IPS DF 4.7 (cell line): ENCODE results near the gene LEPROT.
"Not testable (repeated sequence)": the region's sequence is repeated elsewhere in the genome, so short reads cannot be mapped to it uniquely, and the experiment has no call there.

Source experiments
- DNase-seq: peaks from one replicate; pipeline ENCODE4 v3.0.0-alpha.2; 2013; ENCODE audit warnings: low spot score; ENCODE audit errors: extremely low read depth

Gene LEPROT, protein sequence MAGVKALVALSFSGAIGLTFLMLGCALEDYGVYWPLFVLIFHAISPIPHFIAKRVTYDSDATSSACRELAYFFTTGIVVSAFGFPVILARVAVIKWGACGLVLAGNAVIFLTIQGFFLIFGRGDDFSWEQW

GRCh38 chr1:65420590-65421350 is at the start of gene LEPROT, which contains the start of gene LEPR:
TSS of gene LEPROT (plus strand) at chr1:65420668. CDS start at chr1:65420725, 57 bp downstream.
TSS of gene LEPR (plus strand) at chr1:65420668. CDS start at chr1:65565566, 144,898 bp downstream.
- DNase-seq = no peak

DNA sequence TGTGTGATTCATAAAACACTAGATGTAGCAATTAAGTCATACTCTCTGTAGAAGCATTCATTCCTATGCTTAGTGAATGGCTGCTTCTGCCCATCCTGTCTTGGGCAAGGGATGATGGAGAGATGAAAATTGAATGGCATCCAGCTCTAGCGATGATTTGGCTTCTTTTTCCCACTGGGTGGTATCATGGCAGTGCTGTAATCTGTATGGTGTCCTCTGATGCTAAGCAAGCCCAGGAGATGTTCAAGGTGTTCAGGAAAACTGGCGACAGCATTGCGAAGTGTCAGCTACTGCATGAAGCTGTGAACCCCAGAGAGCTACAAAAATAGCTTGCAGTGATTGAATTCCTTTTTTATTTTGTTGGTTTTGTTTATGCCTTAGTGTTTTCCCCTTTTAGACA is 48.9 kb upstream of the LEPROT start:
- no peak for DNase-seq

- no peak for DNase-seq
Measured at GRCh38 chr1:65372557-65372956, 47.9 kb upstream of the LEPROT start.

DNA sequence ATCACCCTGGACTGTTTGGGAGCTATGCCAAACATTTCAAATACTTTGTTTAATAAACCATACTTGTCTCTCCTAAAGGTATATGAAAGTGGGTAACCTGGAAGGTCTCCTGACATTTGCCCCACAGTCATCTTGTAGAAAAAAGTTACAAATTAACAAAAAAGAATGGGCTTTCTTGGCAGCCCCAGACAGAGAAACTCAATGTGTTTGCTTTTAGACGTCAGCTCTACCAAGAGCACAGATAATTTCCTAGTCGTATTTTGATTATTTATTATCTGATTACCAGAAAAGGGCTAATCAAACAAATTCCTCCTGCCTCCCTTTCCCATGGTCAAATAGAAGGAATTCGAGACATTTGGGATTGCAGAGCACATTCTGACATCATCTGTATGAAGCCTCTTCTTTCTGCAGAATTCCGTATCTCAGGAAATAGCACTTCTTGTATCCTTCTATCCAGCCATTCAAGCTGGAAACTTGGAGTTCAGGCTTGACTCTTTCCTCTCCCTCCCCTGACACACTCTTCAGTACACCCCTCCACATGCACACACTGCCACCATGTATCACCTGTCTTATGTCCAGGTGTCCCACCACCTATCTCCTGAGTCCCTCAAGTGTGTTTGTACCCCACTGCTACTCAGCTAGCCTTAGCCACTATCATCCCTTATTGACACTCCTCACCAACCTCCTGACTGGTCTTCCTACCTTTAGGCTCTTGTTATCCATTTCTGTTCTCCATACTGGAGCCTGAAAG is 42.8 kb upstream of the LEPROT start:
- no peak for DNase-seq

- DNase-seq = no peak
Measured at GRCh38 chr1:65378247-65378946, 42.1 kb upstream of the LEPROT start.

GRCh38 chr1:65384426-65384825 is 36.0 kb upstream of the LEPROT start:
- DNase-seq = not testable (repeated sequence)

GRCh38 chr1:65386439-65386838 is 34.0 kb upstream of the LEPROT start:
- no peak for DNase-seq

GRCh38 chr1:65387821-65388220 is 32.6 kb upstream of the LEPROT start:
- DNase-seq = no peak

DNA sequence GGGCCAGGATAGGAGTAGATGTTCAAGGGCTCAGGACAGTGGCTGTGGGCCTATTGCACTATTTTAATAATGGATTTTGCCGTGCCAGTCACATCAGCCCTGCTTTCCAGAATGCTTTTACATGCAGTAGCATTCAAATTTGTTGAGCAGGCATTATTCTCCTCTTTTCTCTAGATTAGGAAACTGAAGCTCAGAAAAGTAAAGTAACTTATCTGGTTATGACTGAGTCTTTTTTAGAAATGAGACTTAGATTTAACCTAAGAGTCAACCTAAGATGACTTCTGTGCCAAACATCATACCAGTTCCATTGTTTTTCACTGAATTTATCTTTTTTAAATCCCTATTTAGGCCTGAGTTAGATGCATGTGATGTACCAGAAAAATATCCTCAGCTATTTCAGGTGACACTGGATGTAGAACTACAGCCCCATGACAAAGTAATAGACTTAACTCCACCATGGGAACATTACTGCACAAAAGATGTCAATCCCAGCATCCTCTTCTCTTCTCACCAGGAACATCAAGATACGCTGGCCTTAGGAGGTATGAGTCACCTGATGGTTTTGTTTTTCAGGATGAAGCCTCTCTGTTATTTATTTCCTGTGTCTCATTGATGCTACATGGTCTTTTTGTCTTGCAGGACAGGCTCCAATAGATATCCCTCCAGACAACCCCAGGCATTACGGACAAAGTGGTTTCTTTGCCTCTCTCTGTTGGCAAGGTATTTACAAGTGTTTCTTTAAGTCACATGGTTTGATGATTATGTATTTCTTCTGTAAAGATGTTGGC is 31.4 kb upstream of the LEPROT start:
- DNase-seq = no peak

GRCh38 chr1:65392497-65392896 is 28.0 kb upstream of the LEPROT start:
- no peak for DNase-seq

- DNase-seq = no peak
Measured at GRCh38 chr1:65393347-65393746, 27.1 kb upstream of the LEPROT start.

- DNase-seq = no peak
Measured at GRCh38 chr1:65393928-65394327, 26.5 kb upstream of the LEPROT start.

DNA sequence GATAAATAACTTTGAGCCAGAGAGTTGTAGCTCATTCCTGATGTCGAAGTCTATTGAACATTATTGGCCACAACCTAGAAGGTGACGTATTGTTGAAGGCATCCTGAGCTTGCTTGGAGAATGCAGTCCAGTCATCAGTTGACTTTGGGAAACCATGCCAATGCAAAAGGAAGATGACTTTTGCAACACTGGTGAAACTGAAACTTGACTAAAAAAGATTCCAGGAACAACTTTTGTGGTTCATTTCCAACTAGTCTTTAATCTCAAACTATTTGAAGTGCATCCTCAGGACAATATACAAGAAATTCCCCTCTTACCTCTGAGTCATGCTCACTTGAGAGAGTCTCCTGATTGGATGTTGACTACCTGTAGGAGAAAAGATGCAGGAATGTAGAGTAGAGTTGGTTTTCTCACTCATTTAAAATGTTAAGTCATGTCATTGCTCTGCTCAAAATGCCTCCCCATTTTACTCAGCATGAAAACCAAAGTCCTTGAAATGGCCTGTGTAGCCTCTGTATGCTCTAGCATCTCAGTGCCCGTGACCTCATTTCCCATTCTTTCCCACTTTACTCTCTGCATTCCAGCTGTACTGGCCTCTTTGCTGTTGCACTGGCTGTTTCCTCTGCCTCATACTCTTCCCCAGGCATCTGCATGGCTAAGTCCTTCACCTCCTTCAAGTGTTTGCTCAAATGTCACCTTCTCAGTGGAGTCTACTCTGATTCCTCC is 24.4 kb upstream of the LEPROT start:
- no peak for DNase-seq

DNA sequence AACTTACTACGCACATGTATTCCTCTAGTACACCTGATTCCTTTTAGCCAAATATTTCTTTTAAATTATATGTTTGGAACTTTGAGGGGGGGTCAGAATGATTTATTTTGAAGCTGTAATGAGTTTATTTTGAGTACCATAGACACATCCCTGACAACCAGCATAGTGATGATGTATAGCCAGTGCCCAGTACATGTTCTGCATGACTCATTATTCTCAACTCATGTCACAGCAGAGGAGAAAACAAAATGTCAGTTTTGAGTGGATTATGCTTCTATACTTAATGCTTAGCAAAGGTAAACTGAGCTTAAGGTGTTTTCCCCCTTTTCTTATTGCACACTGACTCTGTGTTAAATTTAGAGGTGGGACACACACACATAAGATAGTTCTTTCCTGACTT is 22.4 kb upstream of the LEPROT start:
- no peak for DNase-seq

GRCh38 chr1:65399003-65399402 is 21.5 kb upstream of the LEPROT start:
- no peak for DNase-seq

GRCh38 chr1:65401612-65402011 is 18.9 kb upstream of the LEPROT start:
- DNase-seq = no peak

DNA sequence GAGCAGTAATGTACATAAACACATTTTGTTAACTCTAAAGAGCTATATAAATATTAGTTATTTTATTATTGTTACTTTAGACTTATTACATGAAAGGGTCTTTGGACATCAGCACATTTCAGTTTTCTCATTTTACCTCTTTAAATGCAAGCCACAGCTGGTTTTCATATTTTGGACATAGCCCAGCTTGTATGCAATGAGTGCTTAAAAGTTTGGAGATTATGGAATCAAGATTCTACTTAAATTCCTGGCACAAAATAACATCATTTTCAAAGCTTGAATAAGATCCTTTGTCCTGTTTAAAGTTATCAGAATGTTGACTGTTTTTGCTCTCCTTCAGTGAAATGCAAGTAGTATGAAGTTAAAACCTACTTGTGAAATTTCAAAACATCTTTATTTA is 15.5 kb upstream of the LEPROT start:
- no peak for DNase-seq

DNA sequence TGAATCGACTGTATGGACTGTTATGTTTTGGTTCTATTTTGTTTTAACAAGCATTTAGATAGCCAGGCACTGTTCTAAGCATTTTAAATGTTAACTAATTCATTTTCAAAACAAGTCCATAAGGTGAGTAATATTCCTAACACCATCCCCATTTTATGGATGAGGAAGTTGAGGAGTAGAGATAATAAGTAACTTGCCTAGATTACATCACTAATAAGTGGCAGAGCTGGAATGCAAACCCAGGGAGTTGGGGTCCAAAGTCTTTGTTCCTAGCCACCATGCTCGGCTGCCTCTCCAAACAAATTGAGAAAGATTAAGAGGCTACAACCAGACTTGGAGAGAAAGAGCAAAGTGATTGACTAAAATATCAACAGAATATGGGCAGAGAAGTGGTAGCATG is 12.6 kb upstream of the LEPROT start:
- DNase-seq = no peak

- DNase-seq = no peak
Measured at GRCh38 chr1:65409314-65409713, 11.2 kb upstream of the LEPROT start.

DNA sequence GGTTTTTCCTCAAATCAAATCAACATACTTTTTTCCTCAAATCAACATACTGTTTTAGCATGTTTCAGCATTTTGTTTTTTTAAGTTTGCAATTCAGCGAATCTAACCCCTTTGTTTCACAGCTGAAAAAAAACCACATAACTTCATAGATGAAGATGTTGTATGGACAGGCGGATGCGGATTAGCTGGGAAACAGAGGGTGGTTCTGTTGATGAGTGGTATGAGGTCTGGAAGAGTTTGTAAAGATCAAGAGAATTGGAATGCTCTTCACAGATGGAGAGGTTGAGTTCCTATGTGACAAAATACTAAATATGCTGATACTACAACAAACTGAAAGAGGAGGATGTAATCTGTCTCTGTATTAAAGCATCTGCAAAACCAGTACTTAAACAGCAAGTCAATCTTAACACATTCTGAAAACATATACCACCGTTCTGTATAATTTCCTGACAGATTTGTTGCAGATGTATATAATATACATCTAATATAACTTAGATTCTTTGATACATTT is 10.6 kb upstream of the LEPROT start:
- DNase-seq = no peak
